ENCODE measurements around the gene LITAF.

LITAF gene

DNA sequence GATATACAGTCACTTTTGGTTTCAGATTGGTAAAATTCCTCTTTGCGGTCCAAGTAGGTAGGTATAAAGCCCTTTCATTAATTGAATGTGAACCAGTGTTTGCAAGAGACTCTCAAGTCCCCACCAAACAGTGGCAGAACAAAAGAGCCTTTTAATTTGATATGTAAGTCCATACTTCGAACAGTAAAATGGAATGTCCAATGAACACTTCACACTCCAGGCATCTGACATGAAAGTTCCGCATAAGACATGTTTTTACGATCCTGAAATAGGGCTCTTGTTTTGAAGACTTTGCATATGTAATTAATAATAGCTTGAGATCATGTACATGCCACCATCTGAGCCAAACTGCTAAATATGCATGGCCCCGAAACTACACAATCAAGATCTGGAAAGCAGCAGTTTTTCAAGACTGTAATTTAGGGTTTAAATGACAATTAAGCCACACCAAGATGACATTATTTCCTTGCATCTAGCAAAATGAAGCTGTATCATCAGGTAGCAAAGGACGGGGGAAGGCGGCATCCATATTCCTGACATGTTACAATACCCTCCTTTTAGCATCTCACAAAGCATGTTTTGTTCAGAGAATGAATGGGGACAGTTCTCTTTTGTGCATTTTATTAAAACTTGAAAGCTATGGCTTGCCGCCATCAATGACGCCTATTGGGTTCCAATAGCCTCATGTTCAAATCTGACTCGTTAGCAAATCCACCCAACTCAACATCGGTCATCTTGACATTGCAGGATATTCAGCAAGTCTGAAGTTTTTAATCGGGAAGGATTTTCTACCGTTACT, 39.4 kb downstream of the LITAF start:
- Histone ChIP-seq H3K27me3 (ENCODE audit: insufficient read depth, low read length, poor library complexity) (no peaks in the 10 kb centered on the region), H3K4me1 (ENCODE audit: insufficient read depth, low read length) (no peaks in the 10 kb centered on the region), H3K4me3 (ENCODE audit: low read depth in 1 of 2, low read length in 2 of 2) (no peak overlapping the region), H4K20me1 (ENCODE audit: insufficient read depth, low read length) (no peaks in the 10 kb centered on the region; the same call in 1 of the 2 replicates), H3K36me3 (ENCODE audit: insufficient read depth, low read length) (peaks cover 3% of the 10 kb centered on the region; the same call in 1 of the 2 replicates), H2AFZ (ENCODE audit: low read depth, low read length) (no peak overlapping the region), H3K9ac (ENCODE audit: low read depth, low read length) (no peak overlapping the region), H3K27ac (ENCODE audit: low read length) (no peak overlapping the region), H3K79me2 (ENCODE audit: insufficient read depth, low read length) (no peaks in the 10 kb centered on the region), H3K9me3 (ENCODE audit: insufficient read depth, low read length, severe bottlenecking) (no peaks in the 10 kb centered on the region), H3K4me2 (ENCODE audit: insufficient read depth, low read length) (no peak overlapping the region)
- no peak for TF ChIP-seq CTCF (IDR thresholded peaks at IDR 0.05; ENCODE audit: borderline replicate concordance, extremely low read depth, low read length, poor library complexity, severe bottlenecking)
- TF ChIP-seq EZH2 (IDR thresholded peaks at IDR 0.05; ENCODE audit: borderline replicate concordance, low read depth, low read length, severe bottlenecking), result no peak
- no peak for ATAC-seq (ENCODE audit: insufficient read depth, low read depth)
- DNase-seq, result no peak

- no peaks in the 10 kb centered on the region; the same call in 1 of the 2 replicates for H4K20me1 ChIP-seq (ENCODE audit: insufficient read depth, low read length)
- no peak overlapping the region for H3K4me3 ChIP-seq (ENCODE audit: low read depth in 1 of 2, low read length in 2 of 2)
- H3K36me3 ChIP-seq (ENCODE audit: insufficient read depth, low read length), result peaks cover 3% of the 10 kb centered on the region; the same call in 1 of the 2 replicates
- DNase-seq, result no peak
- H3K9ac ChIP-seq (ENCODE audit: low read depth, low read length), result no peak overlapping the region
- no peak overlapping the region for H3K27ac ChIP-seq (ENCODE audit: low read length)
- no peak overlapping the region for H3K4me2 ChIP-seq (ENCODE audit: insufficient read depth, low read length)
- H3K27me3 ChIP-seq (ENCODE audit: insufficient read depth, low read length, poor library complexity), result no peaks in the 10 kb centered on the region
- no peaks in the 10 kb centered on the region for H3K79me2 ChIP-seq (ENCODE audit: insufficient read depth, low read length)
- no peak overlapping the region for H2AFZ ChIP-seq (ENCODE audit: low read depth, low read length)
- no peaks in the 10 kb centered on the region for H3K9me3 ChIP-seq (ENCODE audit: insufficient read depth, low read length, severe bottlenecking)
- no peaks in the 10 kb centered on the region for H3K4me1 ChIP-seq (ENCODE audit: insufficient read depth, low read length)
- TF ChIP-seq CTCF (IDR thresholded peaks at IDR 0.05; ENCODE audit: borderline replicate concordance, extremely low read depth, low read length, poor library complexity, severe bottlenecking) (no peak), EZH2 (IDR thresholded peaks at IDR 0.05; ENCODE audit: borderline replicate concordance, low read depth, low read length, severe bottlenecking) (no peak)
- no peak for ATAC-seq (ENCODE audit: insufficient read depth, low read depth)
Measured at GRCh38 chr16:11546608-11547061, 40.1 kb downstream of the LITAF start.

GRCh38 chr16:11543661-11544393, 42.9 kb downstream of the LITAF start:
- no peaks in the 10 kb centered on the region; the same call in 1 of the 2 replicates for H4K20me1 ChIP-seq (ENCODE audit: insufficient read depth, low read length)
- H3K4me2 ChIP-seq (ENCODE audit: insufficient read depth, low read length), result no peak overlapping the region
- DNase-seq (no peak), ATAC-seq (ENCODE audit: insufficient read depth, low read depth) (no peak)
- H3K79me2 ChIP-seq (ENCODE audit: insufficient read depth, low read length), result no peaks in the 10 kb centered on the region
- no peaks in the 10 kb centered on the region for H3K36me3 ChIP-seq (ENCODE audit: insufficient read depth, low read length)
- H3K27me3 ChIP-seq (ENCODE audit: insufficient read depth, low read length, poor library complexity), result no peaks in the 10 kb centered on the region
- no peak overlapping the region for H3K27ac ChIP-seq (ENCODE audit: low read length)
- no peak overlapping the region for H2AFZ ChIP-seq (ENCODE audit: low read depth, low read length)
- H3K9ac ChIP-seq (ENCODE audit: low read depth, low read length), result no peak overlapping the region
- TF ChIP-seq EZH2 (IDR thresholded peaks at IDR 0.05; ENCODE audit: borderline replicate concordance, low read depth, low read length, severe bottlenecking) (no peak), CTCF (IDR thresholded peaks at IDR 0.05; ENCODE audit: borderline replicate concordance, extremely low read depth, low read length, poor library complexity, severe bottlenecking) (no peak)
- H3K4me3 ChIP-seq (ENCODE audit: low read depth in 1 of 2, low read length in 2 of 2), result no peak overlapping the region
- H3K9me3 ChIP-seq (ENCODE audit: insufficient read depth, low read length, severe bottlenecking), result no peaks in the 10 kb centered on the region
- no peaks in the 10 kb centered on the region for H3K4me1 ChIP-seq (ENCODE audit: insufficient read depth, low read length)

Measured in DND-41 (cell line).